ENCODE measurements around the gene RFX7.

RFX7 gene

GRCh38 chr15:56240390-56240789 lies 3.3 kb downstream of the RFX7 start:
- H3K4me3 ChIP-seq (ENCODE audit: low read length): no peak overlapping the region
- H3K36me3 ChIP-seq (ENCODE audit: control insufficient read depth, insufficient read depth, low read length): no peaks in the 10 kb centered on the region
- H3K9ac ChIP-seq (ENCODE audit: low read length): no peak overlapping the region
- H3K27ac ChIP-seq (ENCODE audit: low read depth, low read length): no peak overlapping the region
- no peaks in the 10 kb centered on the region for H3K27me3 ChIP-seq (ENCODE audit: control insufficient read depth, insufficient read depth, low read length)
- H3K4me1 ChIP-seq (ENCODE audit: control insufficient read depth, insufficient read depth, low read length): no peaks in the 10 kb centered on the region

GRCh38 chr15:56236197-56236596 lies 7.5 kb downstream of the RFX7 start:
- Histone ChIP-seq H3K9ac (ENCODE audit: low read length) (no peak overlapping the region), H3K27ac (ENCODE audit: low read depth, low read length) (no peak overlapping the region), H3K4me3 (ENCODE audit: low read length) (no peak overlapping the region), H3K27me3 (ENCODE audit: control insufficient read depth, insufficient read depth, low read length) (no peaks in the 10 kb centered on the region), H3K4me1 (ENCODE audit: control insufficient read depth, insufficient read depth, low read length) (no peaks in the 10 kb centered on the region), H3K36me3 (ENCODE audit: control insufficient read depth, insufficient read depth, low read length) (no peaks in the 10 kb centered on the region)

- H3K27ac ChIP-seq (ENCODE audit: low read depth, low read length): no peak overlapping the region
Measured at GRCh38 chr15:56234804-56235203, 8.9 kb downstream of the RFX7 start.

GRCh38 chr15:56233549-56233948 lies 10.1 kb downstream of the RFX7 start:
- no peaks in the 10 kb centered on the region for H3K36me3 ChIP-seq (ENCODE audit: control insufficient read depth, insufficient read depth, low read length)
- no peaks in the 10 kb centered on the region for H3K27me3 ChIP-seq (ENCODE audit: control insufficient read depth, insufficient read depth, low read length)
- H3K4me1 ChIP-seq (ENCODE audit: control insufficient read depth, insufficient read depth, low read length): no peaks in the 10 kb centered on the region
- H3K4me3 ChIP-seq (ENCODE audit: low read length): no peak overlapping the region
- no peak overlapping the region for H3K9ac ChIP-seq (ENCODE audit: low read length)
- no peak overlapping the region for H3K27ac ChIP-seq (ENCODE audit: low read depth, low read length)

More at GRCh38 chr15:56234804-56235203, 8.9 kb downstream of the RFX7 start:
- no peaks in the 10 kb centered on the region for H3K27me3 ChIP-seq (ENCODE audit: control insufficient read depth, insufficient read depth, low read length)
- H3K9ac ChIP-seq (ENCODE audit: low read length): no peak overlapping the region
- H3K4me3 ChIP-seq (ENCODE audit: low read length): no peak overlapping the region
- H3K36me3 ChIP-seq (ENCODE audit: control insufficient read depth, insufficient read depth, low read length): no peaks in the 10 kb centered on the region
- H3K4me1 ChIP-seq (ENCODE audit: control insufficient read depth, insufficient read depth, low read length): no peaks in the 10 kb centered on the region

- no peaks in the 10 kb centered on the region for H3K36me3 ChIP-seq (ENCODE audit: control insufficient read depth, insufficient read depth, low read length)
- no peak overlapping the region for H3K9ac ChIP-seq (ENCODE audit: low read length)
- no peak overlapping the region for H3K4me3 ChIP-seq (ENCODE audit: low read length)
- no peak overlapping the region for H3K27ac ChIP-seq (ENCODE audit: low read depth, low read length)
- H3K4me1 ChIP-seq (ENCODE audit: control insufficient read depth, insufficient read depth, low read length): no peaks in the 10 kb centered on the region
- H3K27me3 ChIP-seq (ENCODE audit: control insufficient read depth, insufficient read depth, low read length): no peaks in the 10 kb centered on the region
Measured at GRCh38 chr15:56232058-56232457, 11.6 kb downstream of the RFX7 start.

GRCh38 chr15:56228854-56229253 lies 14.8 kb downstream of the RFX7 start:
- H3K27me3 ChIP-seq (ENCODE audit: control insufficient read depth, insufficient read depth, low read length): no peaks in the 10 kb centered on the region
- no peak overlapping the region for H3K9ac ChIP-seq (ENCODE audit: low read length)
- no peak overlapping the region for H3K27ac ChIP-seq (ENCODE audit: low read depth, low read length)
- H3K36me3 ChIP-seq (ENCODE audit: control insufficient read depth, insufficient read depth, low read length): no peaks in the 10 kb centered on the region
- H3K4me3 ChIP-seq (ENCODE audit: low read length): no peak overlapping the region
- H3K4me1 ChIP-seq (ENCODE audit: control insufficient read depth, insufficient read depth, low read length): no peaks in the 10 kb centered on the region

GRCh38 chr15:56228352-56228751 lies 15.3 kb downstream of the RFX7 start:
- no peaks in the 10 kb centered on the region for H3K4me1 ChIP-seq (ENCODE audit: control insufficient read depth, insufficient read depth, low read length)
- no peak overlapping the region for H3K9ac ChIP-seq (ENCODE audit: low read length)
- H3K36me3 ChIP-seq (ENCODE audit: control insufficient read depth, insufficient read depth, low read length): no peaks in the 10 kb centered on the region
- H3K4me3 ChIP-seq (ENCODE audit: low read length): no peak overlapping the region
- no peaks in the 10 kb centered on the region for H3K27me3 ChIP-seq (ENCODE audit: control insufficient read depth, insufficient read depth, low read length)
- H3K27ac ChIP-seq (ENCODE audit: low read depth, low read length): no peak overlapping the region

- Histone ChIP-seq H3K4me3 (ENCODE audit: low read length) (no peak overlapping the region), H3K4me1 (ENCODE audit: control insufficient read depth, insufficient read depth, low read length) (no peaks in the 10 kb centered on the region), H3K36me3 (ENCODE audit: control insufficient read depth, insufficient read depth, low read length) (no peaks in the 10 kb centered on the region), H3K9ac (ENCODE audit: low read length) (no peak overlapping the region), H3K27ac (ENCODE audit: low read depth, low read length) (no peak overlapping the region), H3K27me3 (ENCODE audit: control insufficient read depth, insufficient read depth, low read length) (no peaks in the 10 kb centered on the region)
Measured at GRCh38 chr15:56227780-56228179, 15.9 kb downstream of the RFX7 start.

GRCh38 chr15:56227306-56227705 lies 16.4 kb downstream of the RFX7 start:
- Histone ChIP-seq H3K27ac (ENCODE audit: low read depth, low read length) (no peak overlapping the region), H3K4me3 (ENCODE audit: low read length) (no peak overlapping the region), H3K27me3 (ENCODE audit: control insufficient read depth, insufficient read depth, low read length) (no peaks in the 10 kb centered on the region), H3K4me1 (ENCODE audit: control insufficient read depth, insufficient read depth, low read length) (no peaks in the 10 kb centered on the region), H3K9ac (ENCODE audit: low read length) (no peak overlapping the region), H3K36me3 (ENCODE audit: control insufficient read depth, insufficient read depth, low read length) (no peaks in the 10 kb centered on the region)

GRCh38 chr15:56225520-56225919 lies 18.2 kb downstream of the RFX7 start:
- Histone ChIP-seq H3K36me3 (ENCODE audit: control insufficient read depth, insufficient read depth, low read length) (no peaks in the 10 kb centered on the region), H3K27ac (ENCODE audit: low read depth, low read length) (no peak overlapping the region), H3K4me1 (ENCODE audit: control insufficient read depth, insufficient read depth, low read length) (no peaks in the 10 kb centered on the region), H3K27me3 (ENCODE audit: control insufficient read depth, insufficient read depth, low read length) (no peaks in the 10 kb centered on the region), H3K4me3 (ENCODE audit: low read length) (no peak overlapping the region), H3K9ac (ENCODE audit: low read length) (no peak overlapping the region)

GRCh38 chr15:56222302-56222701 lies 21.4 kb downstream of the RFX7 start:
- Histone ChIP-seq H3K9ac (ENCODE audit: low read length) (no peak overlapping the region), H3K36me3 (ENCODE audit: control insufficient read depth, insufficient read depth, low read length) (no peaks in the 10 kb centered on the region), H3K27me3 (ENCODE audit: control insufficient read depth, insufficient read depth, low read length) (no peaks in the 10 kb centered on the region), H3K27ac (ENCODE audit: low read depth, low read length) (no peak overlapping the region), H3K4me1 (ENCODE audit: control insufficient read depth, insufficient read depth, low read length) (no peaks in the 10 kb centered on the region), H3K4me3 (ENCODE audit: low read length) (no peak overlapping the region)

GRCh38 chr15:56217341-56217740 lies 26.3 kb downstream of the RFX7 start:
- no peak overlapping the region for H3K27ac ChIP-seq (ENCODE audit: low read depth, low read length)
- no peak overlapping the region for H3K4me3 ChIP-seq (ENCODE audit: low read length)
- H3K36me3 ChIP-seq (ENCODE audit: control insufficient read depth, insufficient read depth, low read length): no peaks in the 10 kb centered on the region
- H3K4me1 ChIP-seq (ENCODE audit: control insufficient read depth, insufficient read depth, low read length): no peaks in the 10 kb centered on the region
- H3K27me3 ChIP-seq (ENCODE audit: control insufficient read depth, insufficient read depth, low read length): no peaks in the 10 kb centered on the region
- H3K9ac ChIP-seq (ENCODE audit: low read length): no peak overlapping the region

- H3K4me1 ChIP-seq (ENCODE audit: control insufficient read depth, insufficient read depth, low read length): no peaks in the 10 kb centered on the region
- H3K27ac ChIP-seq (ENCODE audit: low read depth, low read length): no peak overlapping the region
- H3K27me3 ChIP-seq (ENCODE audit: control insufficient read depth, insufficient read depth, low read length): no peaks in the 10 kb centered on the region
- H3K4me3 ChIP-seq (ENCODE audit: low read length): no peak overlapping the region
- no peaks in the 10 kb centered on the region for H3K36me3 ChIP-seq (ENCODE audit: control insufficient read depth, insufficient read depth, low read length)
- no peak overlapping the region for H3K9ac ChIP-seq (ENCODE audit: low read length)
Measured at GRCh38 chr15:56215769-56216168, 27.9 kb downstream of the RFX7 start.
